K562 (cell line): ENCODE results near the gene C1QTNF12. TPM values are rescaled to one million over a fixed set of nuclear protein-coding genes. Genes with fewer than 3 reads are reported as not detected.
A peak's percentile ranks its signal among the peaks of the same experiment; 100 is the strongest.

Source experiments
- CHD7 ChIP-seq: fragments of 200-600 bp; sonication (generic); IDR thresholded peaks from one replicate; pipeline ENCODE4 v1.6.1; 2012; ENCODE audit warnings: mild to moderate bottlenecking, low read depth, low read length, inconsistent platforms
- GATA2 ChIP-seq: sonication (generic); formaldehyde crosslinking; IDR thresholded peaks from 2 replicates; pipeline ENCODE4 v1.4.0; 2020; ENCODE audit warnings: mild to moderate bottlenecking, missing genetic modification reagents
- POLR2G ChIP-seq: fragments of 200-400 bp; formaldehyde crosslinking; IDR thresholded peaks from 2 replicates; pipeline ENCODE4 v1.6.1; 2017; ENCODE audit warnings: low read depth, mild to moderate bottlenecking, antibody characterized with exemption, low read length, moderate library complexity
- ZNF740 ChIP-seq, 3 experiments: fragments of 200-800 bp in 1 of 3; sonication (Bioruptor generic) in 1 of 3; sonication (generic) in 1 of 3; formaldehyde crosslinking in 1 of 3; IDR thresholded peaks; 2 replicates each; pipeline versions ENCODE4 v1.6.1 to v1.8.0; 2016 to 2022; ENCODE audit warnings: mild to moderate bottlenecking in 2 of 3, missing compliant biosample characterization in 2 of 3, missing genetic modification characterization in 2 of 3, missing genetic modification reagents in 1 of 3
- polyA plus RNA-seq, 8 experiments: library from polyadenylated mRNA; depleted of rRNA in 4 of 8; stranded (reverse) in 5 of 8; unstranded in 3 of 8; fragments of >200 nt; fragmentation: Nextera tagmentation in 2 of 8; fragmentation: Illumina TruSeq in 1 of 8; extraction: Ambion mirVana in 2 of 8; extraction: Trizol in 1 of 8; gene quantifications; 2 replicates each; pipeline versions ENCODE4 v1.2.1 to v1.2.3, GENCODE V29; 2011 to 2014; ENCODE audit warnings: inconsistent platforms in 1 of 8, missing spikeins in 1 of 8
- total RNA-seq, 7 experiments: library from RNA; depleted of rRNA in 6 of 7; stranded (reverse); fragments of >200 nt in 6 of 7; fragmentation: Illumina TruSeq in 2 of 7; extraction: Trizol in 2 of 7; gene quantifications; 2 replicates each; pipeline versions ENCODE4 v1.2.1 to v1.2.3, GENCODE V29; 2011 to 2021; ENCODE audit warnings: low replicate concordance in 1 of 7

C1QTNF12 gene
- total and polyA plus RNA-seq, 9 of the 15 experiments (the other 6 are each of a cell fraction or from before 2014, with no cell fraction given): 0.11 to 4.3 (median 0.93) TPM; not detected in 3

GRCh38 chr1:1212780-1213344, 33.7 kb downstream of the C1QTNF12 start (continued):
- TF ChIP-seq CHD7 (no peak), GATA2 (no peak), POLR2G (peak; percentile 34; the same call in 1 of the 2 replicates), ZNF740 (CRISPR knock-in tag; IDR thresholded peaks at IDR 0.05) (peak; percentile 11; the same call in 1 of the 2 replicates), ZNF740 (tag; IDR thresholded peaks at IDR 0.05) (no peak)
